Medulla oblongata (tissue), 1 donor: ENCODE results near the gene RNF141.

Source experiments
- DNase-seq: peaks from one replicate; pipeline ENCODE4 v3.0.0-alpha.2; 2015; ENCODE audit errors: extremely low spot score

Gene RNF141, protein sequence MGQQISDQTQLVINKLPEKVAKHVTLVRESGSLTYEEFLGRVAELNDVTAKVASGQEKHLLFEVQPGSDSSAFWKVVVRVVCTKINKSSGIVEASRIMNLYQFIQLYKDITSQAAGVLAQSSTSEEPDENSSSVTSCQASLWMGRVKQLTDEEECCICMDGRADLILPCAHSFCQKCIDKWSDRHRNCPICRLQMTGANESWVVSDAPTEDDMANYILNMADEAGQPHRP

DNA sequence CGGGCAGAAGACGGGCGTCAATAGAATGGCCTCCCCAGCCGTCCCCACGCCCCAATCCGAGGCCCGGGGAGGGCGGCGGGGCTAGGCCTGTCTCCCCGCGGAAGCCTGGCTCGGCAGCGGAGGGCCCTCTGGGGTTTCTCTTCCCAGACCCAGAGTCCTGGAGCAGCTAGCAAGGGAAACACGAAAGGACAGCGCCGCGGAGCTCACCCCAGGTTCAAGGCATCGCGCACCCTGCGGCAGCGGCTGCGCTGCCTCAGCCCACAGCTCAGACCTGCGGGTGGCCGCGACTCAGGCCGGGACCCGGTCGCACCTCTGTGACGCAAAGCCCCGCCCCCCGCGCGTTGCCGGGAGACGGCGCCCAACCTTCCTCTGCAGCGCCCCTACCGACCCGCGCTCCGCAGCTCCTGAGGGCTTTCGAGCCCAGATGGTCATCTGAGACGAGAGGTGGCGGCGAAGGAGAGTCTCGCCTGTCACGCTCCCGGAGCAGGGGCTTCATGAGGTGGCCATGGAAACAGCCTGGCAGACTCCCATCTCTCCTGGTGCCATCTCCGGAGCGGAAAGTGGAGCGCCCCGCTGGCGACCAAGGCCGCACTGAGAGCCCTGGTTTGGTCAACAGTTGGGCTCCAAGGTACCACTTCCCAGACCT is at the start of gene RNF141:
Gene RNF141 (minus strand): TSS at position 273 of the 646 bp plus-strand sequence. CDS start 7,029 bp downstream, outside the sequence.
- DNase-seq, result peak; percentile 96

DNA sequence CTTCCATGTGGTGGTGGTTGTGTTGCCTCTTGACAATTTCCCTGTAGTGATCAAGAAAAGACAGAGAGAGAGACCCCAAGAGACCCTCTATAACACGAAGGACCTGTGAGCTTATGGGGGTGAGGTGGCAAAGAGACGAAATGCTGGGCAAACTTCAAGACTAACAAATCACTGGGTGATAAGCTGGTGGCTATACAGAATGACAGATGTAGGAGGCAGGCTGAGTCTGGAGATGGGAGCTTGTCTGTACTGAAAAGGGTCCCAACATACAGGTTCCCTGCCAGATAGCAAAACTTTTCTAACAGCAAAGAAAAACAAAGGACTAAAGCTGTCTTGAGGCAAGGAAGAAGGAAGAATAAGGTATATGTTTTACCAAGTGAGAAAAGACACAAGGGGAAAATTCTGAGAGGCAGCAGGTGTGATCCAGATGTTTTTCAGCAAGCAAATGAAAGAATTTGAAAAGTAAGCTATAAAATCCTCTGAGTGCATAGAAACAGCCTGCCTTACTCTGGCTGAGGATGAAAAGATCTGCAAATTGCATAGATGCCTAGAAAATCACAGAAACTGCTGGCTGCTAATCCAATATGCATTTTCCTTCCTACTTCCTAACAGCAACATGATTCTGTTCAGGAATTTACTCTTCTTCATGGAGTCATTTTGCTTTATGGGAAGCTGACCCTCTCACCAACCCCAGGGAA is 49.4 kb upstream of the RNF141 start:
- DNase-seq, result no peak

DNA sequence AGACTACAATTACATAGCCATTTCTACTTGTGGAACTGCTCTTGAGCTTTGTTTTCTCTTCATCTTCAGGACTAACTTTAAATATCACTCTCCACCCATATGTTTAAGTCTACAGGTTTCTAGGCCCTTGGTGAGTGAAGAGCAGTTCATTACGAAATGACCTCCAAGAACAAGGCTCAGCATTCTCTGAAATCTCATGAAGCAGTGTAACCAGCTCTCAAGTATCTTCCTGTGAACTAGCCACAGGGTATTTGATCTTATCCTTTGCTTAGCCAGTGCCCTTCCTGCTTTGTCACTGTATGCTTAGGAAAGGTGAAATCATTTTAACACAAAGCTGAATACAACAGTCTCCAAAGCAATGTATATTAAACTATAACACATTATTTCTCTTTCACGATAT is 47.9 kb upstream of the RNF141 start:
- DNase-seq, result no peak

DNA sequence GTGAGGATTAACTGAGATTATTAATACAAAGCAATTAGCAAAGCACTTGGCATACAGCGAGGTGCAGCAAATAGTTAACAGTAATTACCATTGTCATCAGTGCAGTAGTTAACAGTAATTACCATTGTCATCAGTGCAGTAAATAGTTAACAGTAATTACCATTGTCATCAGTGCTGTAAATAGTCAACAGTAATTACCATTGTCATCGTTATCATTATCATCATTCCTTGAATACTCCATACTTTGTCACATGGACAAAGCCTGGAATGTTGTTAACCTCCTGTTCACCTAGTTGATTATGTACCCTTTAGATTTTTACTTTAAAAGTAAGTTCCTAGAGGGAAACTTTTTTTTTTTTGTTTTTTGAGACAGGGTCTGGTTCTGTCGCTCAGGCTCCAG is 47.0 kb upstream of the RNF141 start:
- no peak for DNase-seq

DNA sequence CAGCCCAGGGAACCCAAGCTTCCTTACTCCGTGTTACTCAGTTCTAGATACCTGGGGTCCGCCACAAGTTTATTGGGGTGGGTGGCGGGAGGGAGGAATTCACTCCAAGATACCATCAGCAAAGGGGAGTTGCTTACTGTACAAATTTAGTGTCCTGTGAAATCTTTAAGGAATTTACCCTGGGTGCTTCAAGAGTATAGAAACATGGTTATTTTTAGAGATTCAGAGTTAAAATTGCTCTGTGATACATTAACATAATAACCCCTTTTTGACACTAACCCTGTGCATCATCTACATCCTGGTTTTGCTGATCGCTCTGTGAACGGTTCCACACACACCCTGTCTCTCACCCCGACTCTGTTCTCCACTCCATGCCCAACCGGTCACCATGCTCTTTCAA is 46.4 kb upstream of the RNF141 start:
- DNase-seq, result no peak

DNA sequence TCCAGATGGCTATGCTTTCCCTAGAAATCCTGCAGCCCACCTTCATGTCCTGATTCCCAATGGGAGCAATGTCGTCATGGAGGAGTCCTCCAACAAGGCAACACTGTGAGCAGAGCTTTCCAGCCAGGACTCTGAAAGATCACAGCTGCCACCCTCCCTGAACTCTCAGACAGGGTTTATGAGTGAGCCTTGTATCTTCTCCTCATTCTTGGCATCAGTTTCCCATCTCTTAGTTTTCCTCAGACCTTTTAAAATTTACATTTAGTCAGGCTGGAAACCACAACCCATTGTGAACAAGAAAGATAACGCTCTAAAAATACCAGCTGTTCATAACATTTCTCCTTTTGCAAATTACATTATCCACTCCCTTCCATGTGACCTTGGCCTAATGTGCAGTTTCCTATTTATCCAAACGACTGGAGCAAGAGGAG is 43.1 kb upstream of the RNF141 start:
- no peak for DNase-seq

DNA sequence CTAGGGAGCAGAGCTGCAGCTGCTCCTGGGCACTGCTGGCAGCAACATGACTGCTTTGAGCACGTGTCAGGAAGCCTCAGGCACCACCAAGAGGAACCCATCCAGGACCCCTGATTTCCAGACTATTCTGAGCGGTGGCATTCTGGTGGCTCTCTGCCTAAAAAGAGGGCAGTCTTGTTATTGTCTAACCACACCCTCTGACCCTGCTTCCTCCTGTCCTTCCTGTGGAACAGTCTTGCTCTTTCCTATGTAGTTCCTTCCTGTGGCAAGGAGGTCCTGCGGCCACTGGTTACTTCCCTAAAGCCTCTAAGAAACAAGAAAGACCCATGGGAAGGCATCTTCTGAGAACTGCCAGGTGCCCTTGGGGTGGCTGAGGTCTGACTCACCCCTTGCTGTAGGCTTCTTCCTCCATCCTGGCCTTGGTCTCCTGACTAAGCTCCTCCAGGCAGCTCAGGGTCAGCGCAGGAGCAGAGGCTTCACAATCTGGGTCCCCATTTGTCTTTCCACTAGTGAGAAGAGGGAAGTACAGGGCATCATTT is 40.6 kb upstream of the RNF141 start:
- DNase-seq, result peak; percentile 72

DNA sequence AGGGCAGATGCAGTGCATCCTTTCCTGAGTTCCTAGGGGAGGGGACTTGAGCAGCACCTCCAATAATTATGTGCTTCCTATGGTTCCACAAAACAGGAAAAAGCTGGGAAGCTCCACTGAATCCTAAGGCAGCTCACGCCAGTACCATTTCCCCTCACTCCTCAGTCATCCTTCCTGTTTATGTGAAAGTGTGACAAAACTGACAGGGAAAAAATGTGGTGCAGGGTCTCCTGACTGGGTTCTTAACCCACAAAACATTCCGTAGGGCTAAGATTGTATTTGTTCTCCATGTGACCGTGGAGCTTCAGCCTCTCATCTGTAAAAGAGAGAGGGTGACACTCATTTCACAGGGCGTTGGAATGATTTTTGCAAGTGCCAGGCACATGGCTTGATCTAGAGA is 39.6 kb upstream of the RNF141 start:
- DNase-seq, result no peak

DNA sequence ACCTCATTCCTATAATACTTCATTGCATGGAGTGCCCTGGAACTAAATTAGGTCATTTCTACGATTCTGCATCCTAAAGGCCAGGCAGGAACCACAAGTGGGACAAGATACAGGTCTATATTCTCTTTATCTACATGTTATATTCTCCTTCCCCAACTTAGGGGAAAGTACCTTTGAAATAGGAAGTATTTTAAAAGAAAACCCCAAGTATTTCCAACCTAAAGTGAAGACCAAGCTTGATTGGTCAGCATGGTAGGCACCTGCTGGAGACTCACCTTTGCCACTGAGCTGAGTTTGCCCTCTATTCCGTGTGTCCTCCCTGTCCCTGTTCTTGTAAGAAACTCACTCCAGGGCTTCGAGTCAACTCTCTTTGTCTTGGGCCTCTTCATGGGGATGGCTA is 38.7 kb upstream of the RNF141 start:
- no peak for DNase-seq

DNA sequence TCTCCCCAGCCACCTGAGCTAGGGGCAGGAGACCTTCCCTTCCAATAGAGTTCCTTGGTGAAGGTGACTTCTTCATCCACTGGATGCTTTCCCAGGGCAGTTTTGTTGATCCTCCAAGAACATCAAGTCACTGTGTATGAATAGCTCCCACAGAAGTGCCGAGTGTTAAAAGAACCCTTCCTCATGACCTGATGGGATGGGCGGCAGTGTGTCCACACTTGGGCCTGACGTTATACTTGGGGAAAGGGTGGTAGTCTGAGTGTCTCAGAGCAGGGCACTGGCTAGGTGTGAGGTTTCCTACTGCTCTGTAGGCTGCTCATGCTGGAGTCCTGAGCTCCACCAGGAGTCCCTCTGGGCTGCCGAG is 35.0 kb upstream of the RNF141 start:
- no peak for DNase-seq

DNA sequence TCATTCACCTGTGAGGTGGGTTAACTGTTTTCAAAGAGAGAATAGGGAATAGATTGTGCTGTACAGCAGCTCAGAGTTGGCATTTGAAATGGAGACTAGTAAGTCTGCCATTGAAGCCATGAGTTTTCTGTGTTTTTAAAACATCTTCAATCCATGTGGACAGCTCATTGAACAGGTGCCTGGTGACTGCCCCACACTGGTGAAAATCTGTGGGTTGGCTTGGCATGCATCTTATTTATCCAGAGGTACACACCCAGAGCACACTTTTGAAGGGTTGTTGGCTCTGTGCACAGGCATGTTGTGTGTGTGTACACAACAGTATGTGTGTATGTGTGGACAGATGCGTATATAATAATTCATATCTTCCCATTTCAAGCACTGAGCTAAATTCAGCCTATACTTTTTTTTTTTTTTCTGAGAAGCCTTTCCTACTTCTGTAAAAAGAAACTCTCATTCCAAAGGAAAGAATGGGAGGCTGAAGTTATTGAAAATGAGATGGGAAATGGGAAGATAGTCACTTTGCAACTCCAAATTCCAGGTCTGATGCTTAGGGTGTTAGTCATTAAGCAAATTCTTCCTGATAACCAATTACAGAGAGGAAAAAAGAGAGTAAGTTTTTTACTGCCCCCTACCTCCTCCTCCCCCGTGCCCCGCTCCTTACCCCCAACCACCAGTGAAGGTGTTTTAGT is 34.5 kb upstream of the RNF141 start:
- no peak for DNase-seq

DNA sequence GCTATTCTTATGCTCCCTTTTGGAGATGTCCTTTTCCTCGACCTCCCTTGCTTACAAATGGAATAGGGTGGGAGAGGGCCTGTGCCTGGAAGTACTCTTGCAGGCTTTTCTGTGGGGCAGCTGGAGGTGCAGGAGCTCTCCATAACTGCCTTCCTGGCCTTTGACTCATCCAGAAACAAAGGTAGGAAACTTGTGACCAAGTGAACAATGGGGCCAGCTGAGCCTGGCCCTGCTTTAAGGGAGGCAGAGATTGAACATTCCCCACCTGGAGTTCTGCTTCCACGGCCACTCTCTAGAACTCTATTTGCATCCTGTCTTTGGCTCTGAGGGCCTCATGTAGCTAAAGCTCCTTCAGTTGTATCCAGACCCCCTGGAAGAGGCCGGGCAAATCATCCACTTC is 32.6 kb upstream of the RNF141 start:
- DNase-seq, result no peak

DNA sequence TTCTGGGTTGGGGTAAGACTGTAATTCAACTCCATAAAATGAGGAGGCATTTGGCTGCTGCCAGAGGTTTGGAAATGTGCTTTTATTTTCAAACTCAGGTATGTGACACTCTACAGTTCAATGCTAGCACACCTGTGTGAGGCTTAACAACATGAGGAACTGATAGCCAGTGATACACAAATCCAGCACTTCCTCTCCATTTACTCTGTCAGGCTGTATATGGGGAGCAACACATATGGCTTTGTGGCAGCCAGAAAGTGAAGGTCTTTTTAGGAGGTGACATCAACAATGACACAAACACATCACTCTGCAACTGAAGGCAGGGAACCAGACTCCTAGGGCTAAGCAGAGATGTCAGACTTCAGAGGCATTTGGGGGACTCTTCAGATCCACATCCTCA is 32.0 kb upstream of the RNF141 start:
- no peak for DNase-seq

DNA sequence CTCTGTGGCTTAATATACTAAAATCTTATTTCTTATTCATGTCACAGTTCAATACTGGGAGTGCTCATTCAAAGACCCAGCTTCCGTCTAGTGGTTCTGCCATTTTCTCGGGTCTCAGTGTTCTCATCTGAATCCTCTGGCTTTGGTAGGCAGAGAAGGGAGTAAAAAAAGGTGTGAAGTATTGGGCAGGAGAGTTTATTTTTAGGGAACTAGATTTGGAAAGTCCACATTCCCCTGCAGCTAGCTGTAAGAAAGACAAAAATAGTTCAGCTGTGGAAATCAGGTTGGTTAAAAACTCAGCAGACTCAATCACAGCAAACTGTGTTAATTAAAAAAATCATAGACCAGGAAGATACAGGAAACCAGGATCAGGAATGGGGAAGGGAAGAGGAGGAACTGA is 31.5 kb upstream of the RNF141 start:
- no peak for DNase-seq

DNA sequence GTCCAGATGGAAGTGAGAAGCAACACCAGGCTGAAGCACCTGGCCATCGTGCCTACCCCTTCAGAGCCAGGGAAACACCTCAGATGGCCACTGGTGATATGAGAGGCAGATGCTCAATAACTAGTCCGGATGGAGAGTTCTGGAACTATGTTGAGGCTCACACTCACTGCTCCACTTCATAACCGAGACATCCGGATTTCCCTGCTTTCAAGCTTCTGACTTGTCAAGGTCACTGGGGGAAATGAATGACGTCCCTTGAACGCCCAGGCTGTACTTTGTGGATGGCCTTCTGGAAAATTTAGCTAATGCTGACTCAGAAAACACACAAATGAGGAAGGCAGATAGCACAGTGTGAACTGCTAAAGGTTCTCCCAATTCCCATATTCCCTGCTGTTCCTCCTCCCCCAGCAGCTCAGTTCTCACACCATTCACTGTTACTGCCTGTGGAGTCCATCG is 27.5 kb upstream of the RNF141 start, which contains the start of gene LYVE1:
Gene LYVE1 (minus strand): TSS at position 180 of the 456 bp plus-strand sequence. CDS start 133 bp downstream, at position 47.
- DNase-seq, result peak; percentile 23

DNA sequence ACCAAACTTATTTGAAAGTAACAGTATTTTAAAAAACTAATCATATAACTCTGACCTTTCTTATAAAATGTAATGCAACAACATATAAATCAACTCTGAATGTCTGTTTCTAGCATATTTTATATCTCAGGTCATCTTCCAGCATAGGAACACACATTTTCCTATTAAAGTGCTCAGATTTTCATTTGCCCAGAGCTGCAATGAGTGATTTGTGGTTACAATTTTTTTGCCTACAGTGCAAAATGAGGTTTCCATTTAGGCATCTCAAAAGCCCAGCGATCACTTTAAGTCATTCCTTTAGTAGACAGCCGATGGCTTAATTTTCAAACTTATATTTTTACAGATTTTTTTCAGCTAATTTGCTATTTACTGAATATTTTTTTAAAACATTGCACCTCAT is 26.5 kb upstream of the RNF141 start:
- DNase-seq, result no peak

DNA sequence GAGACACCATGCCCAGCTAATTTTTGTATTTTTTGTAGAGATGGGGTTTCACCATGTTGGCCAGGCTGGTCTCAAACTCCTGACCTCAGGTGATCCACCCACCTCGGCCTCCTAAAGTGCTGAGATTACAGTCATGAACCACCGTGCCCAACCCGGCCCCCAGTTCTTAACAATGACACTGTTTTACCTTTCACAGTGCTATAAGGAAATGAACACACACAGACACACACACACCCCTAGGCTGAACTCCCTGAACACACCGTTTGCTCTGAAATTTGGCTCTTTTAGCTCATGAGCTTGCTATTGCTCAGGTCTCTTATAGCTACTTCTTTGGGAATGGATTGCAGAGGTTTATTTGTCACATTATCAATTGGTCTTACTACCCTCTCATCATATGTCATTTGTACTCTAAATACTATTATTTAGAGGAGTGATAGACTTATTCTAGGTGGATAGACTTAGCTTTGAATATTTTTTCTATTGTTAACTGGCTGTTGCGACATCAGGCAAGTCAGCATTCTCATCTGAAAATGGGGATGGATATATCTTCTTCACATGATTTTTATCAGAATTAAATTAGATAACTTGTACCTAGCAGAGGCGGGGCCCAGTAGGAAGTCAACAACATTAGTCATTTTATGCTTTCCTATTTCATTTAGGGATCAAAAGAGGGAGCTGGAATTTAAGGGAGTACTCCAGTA is 25.4 kb upstream of the RNF141 start:
- DNase-seq, result no peak

DNA sequence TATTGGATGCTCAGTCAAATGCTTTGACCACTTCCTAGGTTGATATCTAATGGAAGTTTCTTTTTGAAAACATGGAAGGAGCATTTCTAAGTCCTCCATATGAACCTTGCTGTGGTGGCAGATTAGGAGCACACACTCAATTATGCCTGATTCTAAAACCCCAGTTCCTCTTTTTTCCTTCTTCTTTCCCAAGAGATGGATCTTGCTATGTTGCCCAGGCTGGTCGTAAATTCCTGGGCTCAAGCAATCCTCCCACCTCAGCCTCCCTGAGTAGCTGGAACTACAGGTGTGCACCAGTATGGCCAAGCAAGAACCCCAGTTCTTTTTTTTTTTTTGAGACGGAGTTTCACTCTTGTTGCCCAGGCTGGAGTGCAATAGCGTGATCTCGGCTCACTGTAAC is 24.5 kb upstream of the RNF141 start:
- DNase-seq, result no peak

DNA sequence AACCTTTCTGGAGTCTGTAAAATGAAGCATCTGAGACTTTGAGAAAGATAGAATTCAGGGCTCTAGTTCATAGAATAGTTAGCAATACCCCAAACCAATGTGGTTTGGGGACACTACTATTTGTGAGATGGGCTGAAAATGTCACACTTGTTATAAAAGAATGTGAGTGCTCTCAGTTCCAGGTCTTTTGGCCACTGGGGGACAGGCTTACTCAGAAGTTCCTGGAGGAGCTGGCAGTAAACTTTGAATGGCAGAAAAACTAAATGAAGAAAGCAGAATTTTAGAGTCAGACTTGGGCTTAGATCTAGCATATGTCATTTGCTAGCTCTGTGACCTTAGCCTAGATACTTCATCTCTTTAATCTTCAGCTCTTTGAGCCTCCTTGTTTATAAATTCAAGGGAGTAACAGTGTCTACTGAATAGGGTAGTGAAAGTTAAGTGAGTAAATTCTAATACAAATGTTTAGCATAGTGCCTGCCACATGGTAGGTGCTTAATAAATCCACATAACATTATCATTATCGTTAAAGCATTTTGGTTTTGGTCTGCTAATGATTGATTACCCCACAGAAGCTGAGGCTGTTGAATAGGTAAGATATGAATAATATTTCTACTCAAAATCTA is 23.8 kb upstream of the RNF141 start:
- peak; percentile 51 for DNase-seq

DNA sequence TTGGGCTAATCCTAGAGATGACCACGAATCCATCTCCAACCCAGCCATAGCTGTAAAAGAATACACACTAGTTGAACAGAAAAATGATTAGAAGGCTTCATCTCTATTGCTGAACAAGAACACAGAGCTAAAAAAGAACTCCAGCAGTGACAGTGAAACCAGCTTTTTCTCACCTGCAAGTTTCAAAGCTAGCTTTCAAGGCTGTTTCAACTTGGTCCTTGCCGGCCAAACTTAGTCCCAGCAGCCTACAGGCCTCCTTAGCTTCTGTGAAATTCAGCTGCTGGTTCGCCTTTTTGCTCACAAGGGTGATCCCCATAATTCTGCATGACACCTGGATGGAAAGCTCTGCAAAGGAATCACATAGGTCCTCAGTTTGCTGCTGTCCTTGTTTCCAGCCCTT is 23.0 kb upstream of the RNF141 start:
- no peak for DNase-seq

DNA sequence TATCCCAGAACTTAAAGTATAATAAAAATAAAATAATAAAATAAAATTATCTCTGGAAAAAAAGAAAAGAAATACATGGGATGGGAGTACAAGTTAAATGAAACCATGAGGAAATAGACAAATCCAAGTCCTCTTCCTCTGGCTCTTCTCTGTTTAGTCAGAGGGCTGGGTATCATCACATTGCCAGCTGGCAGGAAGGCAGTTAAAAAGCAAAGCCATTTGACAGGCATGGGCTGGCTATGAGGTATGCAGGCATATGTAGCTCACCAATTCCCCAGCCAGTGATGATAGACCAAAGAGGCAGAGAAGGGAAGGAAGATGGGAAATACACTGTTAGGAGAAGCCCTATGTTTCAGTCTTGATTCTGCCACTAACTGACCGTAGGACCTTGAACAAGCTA is 21.0 kb upstream of the RNF141 start:
- DNase-seq, result no peak
